ENCODE results near the gene MRPL40.

Gene MRPL40

DNA sequence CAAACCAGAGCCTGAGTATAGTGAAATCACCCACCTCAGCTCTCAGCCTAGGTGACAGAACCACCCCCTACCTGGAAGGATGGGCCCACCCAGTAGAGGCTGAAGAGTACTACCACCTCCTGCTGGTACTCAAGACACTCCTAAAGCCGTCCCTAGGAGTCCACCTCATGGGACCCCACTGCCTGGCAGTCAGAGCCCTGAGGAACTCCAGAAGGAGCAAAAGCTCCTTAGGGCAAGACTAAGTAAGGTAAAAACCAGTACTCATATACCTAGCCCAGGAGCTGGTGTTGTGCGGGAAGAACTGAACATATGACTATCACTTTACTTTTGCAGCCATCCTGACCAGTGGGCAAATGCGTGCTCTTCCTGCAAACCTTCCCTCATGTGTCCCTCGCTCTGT lies 37.1 kb upstream of the MRPL40 start:
- TF ChIP-seq, protein P1, sequence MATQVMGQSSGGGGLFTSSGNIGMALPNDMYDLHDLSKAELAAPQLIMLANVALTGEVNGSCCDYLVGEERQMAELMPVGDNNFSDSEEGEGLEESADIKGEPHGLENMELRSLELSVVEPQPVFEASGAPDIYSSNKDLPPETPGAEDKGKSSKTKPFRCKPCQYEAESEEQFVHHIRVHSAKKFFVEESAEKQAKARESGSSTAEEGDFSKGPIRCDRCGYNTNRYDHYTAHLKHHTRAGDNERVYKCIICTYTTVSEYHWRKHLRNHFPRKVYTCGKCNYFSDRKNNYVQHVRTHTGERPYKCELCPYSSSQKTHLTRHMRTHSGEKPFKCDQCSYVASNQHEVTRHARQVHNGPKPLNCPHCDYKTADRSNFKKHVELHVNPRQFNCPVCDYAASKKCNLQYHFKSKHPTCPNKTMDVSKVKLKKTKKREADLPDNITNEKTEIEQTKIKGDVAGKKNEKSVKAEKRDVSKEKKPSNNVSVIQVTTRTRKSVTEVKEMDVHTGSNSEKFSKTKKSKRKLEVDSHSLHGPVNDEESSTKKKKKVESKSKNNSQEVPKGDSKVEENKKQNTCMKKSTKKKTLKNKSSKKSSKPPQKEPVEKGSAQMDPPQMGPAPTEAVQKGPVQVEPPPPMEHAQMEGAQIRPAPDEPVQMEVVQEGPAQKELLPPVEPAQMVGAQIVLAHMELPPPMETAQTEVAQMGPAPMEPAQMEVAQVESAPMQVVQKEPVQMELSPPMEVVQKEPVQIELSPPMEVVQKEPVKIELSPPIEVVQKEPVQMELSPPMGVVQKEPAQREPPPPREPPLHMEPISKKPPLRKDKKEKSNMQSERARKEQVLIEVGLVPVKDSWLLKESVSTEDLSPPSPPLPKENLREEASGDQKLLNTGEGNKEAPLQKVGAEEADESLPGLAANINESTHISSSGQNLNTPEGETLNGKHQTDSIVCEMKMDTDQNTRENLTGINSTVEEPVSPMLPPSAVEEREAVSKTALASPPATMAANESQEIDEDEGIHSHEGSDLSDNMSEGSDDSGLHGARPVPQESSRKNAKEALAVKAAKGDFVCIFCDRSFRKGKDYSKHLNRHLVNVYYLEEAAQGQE (IDR thresholded peaks at IDR 0.05; ENCODE audit: insufficient read depth in 1 of 2, low read depth in 2 of 2, low read length in 2 of 2) = no peak
- no peak for TF ChIP-seq FOXP2 (optimal IDR thresholded peaks at IDR 0.05; ENCODE audit: borderline replicate concordance, extremely low read depth, extremely low read length, insufficient read depth)
- no peak for TF ChIP-seq TAF1 (IDR thresholded peaks at IDR 0.05; ENCODE audit: borderline replicate concordance, insufficient read depth, low read length)
- TF ChIP-seq POLR2AphosphoS5 (IDR thresholded peaks at IDR 0.05; ENCODE audit: low read depth, low read length) = no peak
- TF ChIP-seq SIN3A (IDR thresholded peaks at IDR 0.05; ENCODE audit: borderline replicate concordance, insufficient read depth, low read length) = no peak

DNA sequence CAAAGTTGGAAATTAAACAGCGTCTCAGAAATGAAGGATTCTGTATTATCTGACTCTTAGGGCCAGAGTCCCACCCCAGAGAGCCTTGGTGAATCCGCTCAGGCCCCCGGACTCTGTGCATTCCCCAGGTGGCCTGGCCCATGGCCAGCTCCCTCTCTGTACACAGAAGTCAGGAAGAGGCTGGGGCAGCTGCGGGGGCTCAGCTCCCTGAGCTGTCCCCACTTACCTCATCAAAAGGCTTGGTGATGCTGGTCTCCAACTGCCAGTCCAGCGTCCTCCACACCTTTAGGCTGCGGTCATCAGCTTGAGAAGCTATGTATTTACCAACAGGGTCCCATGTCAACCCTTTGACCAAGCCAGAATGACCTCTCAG lies 35.8 kb upstream of the MRPL40 start:
- TF ChIP-seq SIN3A (IDR thresholded peaks at IDR 0.05; ENCODE audit: borderline replicate concordance, insufficient read depth, low read length) (no peak), TAF1 (IDR thresholded peaks at IDR 0.05; ENCODE audit: borderline replicate concordance, insufficient read depth, low read length) (no peak), FOXP2 (optimal IDR thresholded peaks at IDR 0.05; ENCODE audit: borderline replicate concordance, extremely low read depth, extremely low read length, insufficient read depth) (no peak), POLR2AphosphoS5 (IDR thresholded peaks at IDR 0.05; ENCODE audit: low read depth, low read length) (no peak)
- TF ChIP-seq, protein P1 (IDR thresholded peaks at IDR 0.05; ENCODE audit: insufficient read depth in 1 of 2, low read depth in 2 of 2, low read length in 2 of 2) = no peak

DNA sequence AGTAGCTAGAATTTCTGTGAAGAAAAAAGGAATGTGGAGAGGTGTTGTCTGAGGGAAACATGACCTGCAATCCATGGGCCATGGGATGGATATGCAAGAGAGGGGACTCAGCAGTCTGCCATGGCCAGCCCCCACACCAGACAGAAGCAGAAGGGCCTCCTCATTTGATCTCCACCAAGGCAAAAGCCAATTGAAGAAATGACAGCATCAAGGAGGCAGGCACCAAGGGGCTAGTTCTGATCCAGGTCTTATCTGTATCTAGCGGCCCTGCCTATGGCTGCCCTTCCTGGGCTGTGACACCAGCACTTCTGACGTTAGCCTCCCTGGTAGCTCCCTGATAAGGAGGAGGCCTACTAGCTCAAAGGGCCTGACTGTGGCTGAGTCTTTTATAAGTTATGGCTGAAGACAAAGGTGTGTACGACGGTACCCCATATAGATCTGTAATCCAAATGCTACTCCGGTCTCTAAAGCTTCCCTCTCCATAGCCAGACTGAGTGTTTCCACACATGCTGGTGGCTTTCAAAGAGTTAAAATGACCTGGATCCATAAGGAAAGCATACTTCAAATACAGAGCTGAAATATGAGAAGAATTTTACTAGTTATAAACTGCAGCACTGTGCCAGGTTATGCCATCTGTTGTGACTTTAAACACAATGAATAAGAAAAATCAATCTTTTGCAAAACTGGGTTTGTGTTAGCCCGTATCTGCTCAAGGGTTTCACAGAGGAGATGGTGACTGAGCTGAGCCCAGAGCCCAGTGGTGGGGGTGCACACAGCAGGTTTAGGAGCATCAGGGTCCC lies 35.2 kb upstream of the MRPL40 start:
- no peak for TF ChIP-seq SIN3A (IDR thresholded peaks at IDR 0.05; ENCODE audit: borderline replicate concordance, insufficient read depth, low read length)
- TF ChIP-seq, protein P1 (IDR thresholded peaks at IDR 0.05; ENCODE audit: insufficient read depth in 1 of 2, low read depth in 2 of 2, low read length in 2 of 2) = no peak
- TF ChIP-seq POLR2AphosphoS5 (IDR thresholded peaks at IDR 0.05; ENCODE audit: low read depth, low read length) = no peak
- TF ChIP-seq TAF1 (IDR thresholded peaks at IDR 0.05; ENCODE audit: borderline replicate concordance, insufficient read depth, low read length) = no peak
- TF ChIP-seq FOXP2 (optimal IDR thresholded peaks at IDR 0.05; ENCODE audit: borderline replicate concordance, extremely low read depth, extremely low read length, insufficient read depth) = no peak

DNA sequence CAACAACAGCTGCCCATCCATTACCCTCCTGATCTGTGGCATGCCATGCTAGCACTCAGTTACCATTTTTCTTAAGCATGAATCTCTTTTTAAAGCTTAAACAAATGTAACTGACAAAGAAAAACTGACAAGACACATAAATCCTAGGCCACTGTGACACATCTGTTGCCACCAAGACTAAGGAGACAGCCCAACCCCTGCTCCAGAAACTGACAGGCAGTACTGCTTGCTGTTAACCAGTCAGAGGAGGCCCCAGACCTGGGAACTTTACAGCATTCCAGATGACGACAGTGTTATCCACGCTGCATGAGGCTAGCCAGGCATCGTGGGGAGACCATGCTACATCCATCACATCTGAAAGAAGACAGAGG lies 34.6 kb upstream of the MRPL40 start:
- TF ChIP-seq FOXP2 (optimal IDR thresholded peaks at IDR 0.05; ENCODE audit: borderline replicate concordance, extremely low read depth, extremely low read length, insufficient read depth) (no peak), SIN3A (IDR thresholded peaks at IDR 0.05; ENCODE audit: borderline replicate concordance, insufficient read depth, low read length) (no peak), POLR2AphosphoS5 (IDR thresholded peaks at IDR 0.05; ENCODE audit: low read depth, low read length) (no peak)
- TF ChIP-seq, protein P1 (IDR thresholded peaks at IDR 0.05; ENCODE audit: insufficient read depth in 1 of 2, low read depth in 2 of 2, low read length in 2 of 2) = no peak

All from PFSK-1 (cell line).